B cell (primary cell): ENCODE data around the gene DDX10.

Source experiments
- EZH2 ChIP-seq: IDR thresholded peaks from 2 replicates; pipeline ENCODE4 v1.6.1; 2012; ENCODE audit warnings: borderline replicate concordance, low read depth, mild to moderate bottlenecking, moderate library complexity, low read length; ENCODE audit not compliant: insufficient read depth, poor library complexity, severe bottlenecking
- TF ChIP-seq, protein P1 (sequence below): fragments of 200-600 bp; IDR thresholded peaks from one replicate; pipeline ENCODE4 v1.8.0; 2022; ENCODE audit warnings: antibody characterized with exemption, mild to moderate bottlenecking

DNA sequence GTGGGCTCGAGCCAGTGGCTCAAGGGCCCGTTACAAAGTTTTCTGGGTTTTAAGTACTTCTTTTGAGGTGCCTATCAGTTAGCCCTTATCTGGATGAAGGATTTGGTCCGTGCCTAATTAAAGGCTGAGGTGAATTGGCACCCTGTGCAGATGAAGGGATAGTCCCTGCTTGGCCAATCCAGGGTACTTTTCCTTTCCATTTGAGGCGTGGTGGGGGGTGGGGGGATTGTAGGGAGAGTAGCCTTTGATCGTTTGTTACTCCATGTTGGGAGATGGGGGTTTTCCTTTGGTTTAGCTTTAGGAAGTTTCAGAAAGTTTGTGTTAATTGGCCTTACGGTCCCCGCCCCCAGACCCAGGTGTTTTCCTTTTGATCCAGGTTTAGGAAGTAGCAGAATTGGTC lies 170.8 kb downstream of the DDX10 start:
- TF ChIP-seq, protein P1, sequence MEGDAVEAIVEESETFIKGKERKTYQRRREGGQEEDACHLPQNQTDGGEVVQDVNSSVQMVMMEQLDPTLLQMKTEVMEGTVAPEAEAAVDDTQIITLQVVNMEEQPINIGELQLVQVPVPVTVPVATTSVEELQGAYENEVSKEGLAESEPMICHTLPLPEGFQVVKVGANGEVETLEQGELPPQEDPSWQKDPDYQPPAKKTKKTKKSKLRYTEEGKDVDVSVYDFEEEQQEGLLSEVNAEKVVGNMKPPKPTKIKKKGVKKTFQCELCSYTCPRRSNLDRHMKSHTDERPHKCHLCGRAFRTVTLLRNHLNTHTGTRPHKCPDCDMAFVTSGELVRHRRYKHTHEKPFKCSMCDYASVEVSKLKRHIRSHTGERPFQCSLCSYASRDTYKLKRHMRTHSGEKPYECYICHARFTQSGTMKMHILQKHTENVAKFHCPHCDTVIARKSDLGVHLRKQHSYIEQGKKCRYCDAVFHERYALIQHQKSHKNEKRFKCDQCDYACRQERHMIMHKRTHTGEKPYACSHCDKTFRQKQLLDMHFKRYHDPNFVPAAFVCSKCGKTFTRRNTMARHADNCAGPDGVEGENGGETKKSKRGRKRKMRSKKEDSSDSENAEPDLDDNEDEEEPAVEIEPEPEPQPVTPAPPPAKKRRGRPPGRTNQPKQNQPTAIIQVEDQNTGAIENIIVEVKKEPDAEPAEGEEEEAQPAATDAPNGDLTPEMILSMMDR: no peak
- no peak for TF ChIP-seq EZH2
